NCI-H2196 treated with DMSO at 0.1 percent for 48 hours (cell line): ENCODE results near the gene WWOX.
A peak's percentile ranks its signal among the peaks of the same experiment; 100 is the strongest.
"Not testable (repeated sequence)": the region's sequence is repeated elsewhere in the genome, so short reads cannot be mapped to it uniquely, and the experiment has no call there.

Experiments used
- DNase-seq: peaks from one replicate; lab custom pipeline; 2025; ENCODE audit not compliant: unreplicated experiment; lab: John Stamatoyannopoulos, UW

Gene WWOX

GRCh38 chr16:78099271-78100111 lies at the start of gene WWOX:
Gene WWOX (plus strand): TSS chr16:78099654.
- DNase-seq: peak; percentile 83

- DNase-seq: no peak
Observed at GRCh38 chr16:78050734-78051400, 48.6 kb upstream of the WWOX start.

- DNase-seq: no peak
Observed at GRCh38 chr16:78057803-78058564, 41.5 kb upstream of the WWOX start.

- DNase-seq: not testable (repeated sequence)
Observed at GRCh38 chr16:78059806-78060205, 39.6 kb upstream of the WWOX start.

- no peak for DNase-seq
Observed at GRCh38 chr16:78060295-78060694, 39.2 kb upstream of the WWOX start.

GRCh38 chr16:78060809-78061208 lies 38.6 kb upstream of the WWOX start:
- DNase-seq: no peak

- DNase-seq: no peak
Observed at GRCh38 chr16:78065319-78065718, 34.1 kb upstream of the WWOX start.

GRCh38 chr16:78069913-78070312 lies 29.5 kb upstream of the WWOX start:
- no peak for DNase-seq

- no peak for DNase-seq
Observed at GRCh38 chr16:78072275-78072674, 27.2 kb upstream of the WWOX start.

GRCh38 chr16:78075800-78076199 lies 23.7 kb upstream of the WWOX start:
- no peak for DNase-seq

- DNase-seq: no peak
Observed at GRCh38 chr16:78081341-78081740, 18.1 kb upstream of the WWOX start.

- DNase-seq: no peak
Observed at GRCh38 chr16:78091419-78091818, 8.0 kb upstream of the WWOX start.

- no peak for DNase-seq
Observed at GRCh38 chr16:78092758-78093157, 6.7 kb upstream of the WWOX start.

- no peak for DNase-seq
Observed at GRCh38 chr16:78094166-78094565, 5.3 kb upstream of the WWOX start.

- no peak for DNase-seq
Observed at GRCh38 chr16:78094998-78095397, 4.5 kb upstream of the WWOX start.

GRCh38 chr16:78096386-78096785 lies 3.1 kb upstream of the WWOX start:
- no peak for DNase-seq

- no peak for DNase-seq
Observed at GRCh38 chr16:78097548-78097947, 1.9 kb upstream of the WWOX start.

GRCh38 chr16:78098087-78098486 lies 1.4 kb upstream of the WWOX start:
- no peak for DNase-seq

GRCh38 chr16:78098595-78099270 lies 721 bp upstream of the WWOX start:
- no peak for DNase-seq

- no peak for DNase-seq
Observed at GRCh38 chr16:78100112-78100467, 636 bp downstream of the WWOX start.

GRCh38 chr16:78102122-78102660 lies 2.7 kb downstream of the WWOX start:
- no peak for DNase-seq
